22Rv1 (cell line): ENCODE measurements around the gene KCNH6.
A peak's percentile ranks its signal among the peaks of the same experiment; 100 is the strongest.

Experiments used
- H3K27ac ChIP-seq: fragments of 450-650 bp; 2 replicates; pipeline ENCODE4 v1.5.1; 2017
- CTCF ChIP-seq: fragments of 450-650 bp; IDR thresholded peaks from 2 replicates; pipeline ENCODE4 v1.5.1; 2017; ENCODE audit warnings: mild to moderate bottlenecking
- ZFX ChIP-seq: fragments of 450-650 bp; IDR thresholded peaks from 2 replicates; pipeline ENCODE4 v1.6.1; 2017; ENCODE audit warnings: antibody characterized with exemption, borderline replicate concordance

Gene KCNH6

GRCh38 chr17:63477480-63478440, 45.4 kb upstream of the KCNH6 start:
- peak overlapping the region; percentile 91 for H3K27ac ChIP-seq
- TF ChIP-seq ZFX (no peak), CTCF (no peak)

- peak; percentile 85 for TF ChIP-seq CTCF
- no peak for TF ChIP-seq ZFX
- H3K27ac ChIP-seq = peak overlapping the region; percentile 91
Measured at GRCh38 chr17:63478814-63479494, 44.2 kb upstream of the KCNH6 start.

DNA sequence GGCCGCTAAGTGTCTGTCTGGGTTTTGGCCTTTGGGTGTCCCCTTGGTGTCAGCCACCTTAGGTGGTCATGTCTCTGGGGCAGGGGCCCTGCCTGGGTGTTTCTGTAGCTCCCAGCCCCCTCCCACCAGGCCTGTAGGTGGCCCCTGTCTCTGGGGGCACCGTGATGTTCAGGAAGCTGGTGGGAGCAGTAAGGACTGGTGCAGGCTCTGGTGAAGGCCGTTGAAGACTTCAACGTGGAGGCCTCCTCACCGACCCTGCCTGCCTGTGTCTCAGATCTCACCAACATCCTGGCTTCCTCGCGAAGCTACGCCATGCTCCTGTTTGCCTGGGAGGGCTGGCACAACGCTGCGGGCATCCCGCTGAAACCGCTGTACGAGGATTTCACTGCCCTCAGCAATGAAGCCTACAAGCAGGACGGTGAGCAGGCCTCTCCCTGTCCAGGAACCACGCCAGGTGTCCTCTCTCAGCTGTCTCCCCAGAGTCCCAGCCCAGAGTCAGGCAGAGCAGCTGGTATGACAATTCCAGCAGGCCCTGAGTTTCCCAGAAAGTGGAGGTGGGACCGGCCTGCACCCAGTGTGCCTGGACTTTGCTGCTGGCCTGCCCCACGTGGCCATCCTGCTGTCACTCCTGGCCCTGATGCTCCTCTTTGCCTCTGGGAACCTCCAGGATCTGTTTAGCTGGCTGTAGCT, 43.5 kb upstream of the KCNH6 start:
- TF ChIP-seq ZFX (no peak), CTCF (no peak)
- H3K27ac ChIP-seq = no peak overlapping the region

DNA sequence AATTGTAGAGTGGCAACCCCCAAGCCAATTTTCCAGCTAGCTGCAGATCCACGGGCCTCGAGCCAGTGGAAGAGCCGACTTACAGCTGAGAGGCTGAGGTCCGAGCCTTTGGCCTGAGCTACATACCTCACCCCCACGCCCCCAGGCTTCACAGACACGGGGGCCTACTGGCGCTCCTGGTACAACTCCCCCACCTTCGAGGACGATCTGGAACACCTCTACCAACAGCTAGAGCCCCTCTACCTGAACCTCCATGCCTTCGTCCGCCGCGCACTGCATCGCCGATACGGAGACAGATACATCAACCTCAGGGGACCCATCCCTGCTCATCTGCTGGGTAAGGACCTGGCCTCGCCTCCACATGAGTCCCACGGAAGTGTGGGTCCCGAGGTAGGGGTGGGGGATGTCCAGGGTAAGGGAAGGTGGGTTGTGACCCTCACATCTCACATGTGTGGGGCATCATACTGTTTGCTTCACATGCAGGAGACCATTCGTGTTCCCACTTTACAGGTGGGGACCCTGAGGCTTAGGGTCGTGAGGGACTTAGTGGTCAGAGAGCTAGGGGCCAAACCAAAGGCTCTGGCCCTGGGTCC, 42.9 kb upstream of the KCNH6 start:
- no peak overlapping the region for H3K27ac ChIP-seq
- no peak for TF ChIP-seq CTCF
- TF ChIP-seq ZFX = no peak

GRCh38 chr17:63480826-63481487, 42.2 kb upstream of the KCNH6 start:
- no peak overlapping the region for H3K27ac ChIP-seq
- TF ChIP-seq CTCF (no peak), ZFX (no peak)

DNA sequence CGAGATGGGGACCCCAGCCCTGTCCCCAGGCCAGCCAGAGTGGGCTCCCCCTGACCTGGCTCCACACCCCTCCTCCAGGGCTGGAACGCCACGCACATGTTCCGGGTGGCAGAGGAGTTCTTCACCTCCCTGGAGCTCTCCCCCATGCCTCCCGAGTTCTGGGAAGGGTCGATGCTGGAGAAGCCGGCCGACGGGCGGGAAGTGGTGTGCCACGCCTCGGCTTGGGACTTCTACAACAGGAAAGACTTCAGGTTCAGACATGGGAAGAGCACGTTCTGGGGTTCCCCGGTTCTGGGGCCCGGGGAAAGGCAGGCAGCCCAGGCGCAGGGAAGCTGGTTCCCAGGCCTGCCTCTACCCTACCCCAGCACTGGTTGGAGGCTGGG, 41.7 kb upstream of the KCNH6 start:
- H3K27ac ChIP-seq = no peak overlapping the region
- TF ChIP-seq ZFX (no peak), CTCF (no peak)
